ENCODE measurements around the gene TPST1. TPM values are rescaled to one million over a fixed set of nuclear protein-coding genes. Genes with fewer than 3 reads are reported as not detected.
"Not testable (repeated sequence)": the region's sequence is repeated elsewhere in the genome, so short reads cannot be mapped to it uniquely, and the experiment has no call there.

Gene TPST1
- total RNA-seq, 1 experiment from 2014 or later, result 14.9 TPM

- ChIA-PET POLR2A (ENCODE audit: unreplicated experiment) (no interaction called here), CTCF (no interaction called here)
- Histone ChIP-seq H3K4me2 (no peak overlapping the region), H3K27me3 (ENCODE audit: insufficient read depth, low read depth) (no peaks in the 10 kb centered on the region), H3K9me2 (ENCODE audit: insufficient read depth) (no peaks in the 10 kb centered on the region), H3K9me3 (ENCODE audit: insufficient read depth, low read depth) (no peaks in the 10 kb centered on the region), H3K4me3 (no peak overlapping the region), H3K4me1 (replicated peaks; ENCODE audit: insufficient read depth) (peaks cover 8% of the 10 kb centered on the region; the same call in 1 of the 2 replicates), H3K27ac (peak overlapping the region; percentile 57), H3K36me3 (ENCODE audit: low read depth) (no peaks in the 10 kb centered on the region), H3K79me2 (ENCODE audit: low read depth) (no peaks in the 10 kb centered on the region), H4K20me1 (ENCODE audit: insufficient read depth) (no peaks in the 10 kb centered on the region), H2AFZ (no peak overlapping the region), H3F3A (ENCODE audit: insufficient read depth, low read depth) (no peaks in the 10 kb centered on the region)
- BruUV-seq (replicated peaks), result no TSS peak
- TF ChIP-seq EZH2 (IDR thresholded peaks at IDR 0.05; ENCODE audit: low read depth), result no peak
- TF ChIP-seq CTCF (conservative IDR thresholded peaks at IDR 0.05), result no peak
- intact Hi-C loops (cut with micrococcal nuclease; ENCODE audit: unreplicated experiment), result no loop called here
- DNase-seq, result no peak
These were observed 175.2 kb downstream of the TPST1 start for GRCh38 chr7:66380272-66380888.

GRCh38 chr7:66382182-66382923, 177.2 kb downstream of the TPST1 start:
- intact Hi-C loops (cut with micrococcal nuclease; ENCODE audit: unreplicated experiment); H3K9me3 ChIP-seq (ENCODE audit: insufficient read depth, low read depth); POLR2A ChIA-PET (ENCODE audit: unreplicated experiment); CTCF ChIA-PET; H3K4me2 ChIP-seq; H3K9me2 ChIP-seq (ENCODE audit: insufficient read depth); H3F3A ChIP-seq (ENCODE audit: insufficient read depth, low read depth); DNase-seq; H3K27me3 ChIP-seq (ENCODE audit: insufficient read depth, low read depth); H3K79me2 ChIP-seq (ENCODE audit: low read depth); H2AFZ ChIP-seq; BruUV-seq (replicated peaks); H3K27ac ChIP-seq; H3K4me3 ChIP-seq; H3K4me1 ChIP-seq (replicated peaks; ENCODE audit: insufficient read depth); H4K20me1 ChIP-seq (ENCODE audit: insufficient read depth); H3K36me3 ChIP-seq (ENCODE audit: low read depth): not testable (repeated sequence)

GRCh38 chr7:66385191-66385905, 180.2 kb downstream of the TPST1 start:
- intact Hi-C loops (cut with micrococcal nuclease; ENCODE audit: unreplicated experiment); H3K9me2 ChIP-seq (ENCODE audit: insufficient read depth); CTCF ChIA-PET; BruUV-seq (replicated peaks); POLR2A ChIA-PET (ENCODE audit: unreplicated experiment); H3K36me3 ChIP-seq (ENCODE audit: low read depth); H3K4me2 ChIP-seq; H3K79me2 ChIP-seq (ENCODE audit: low read depth); H2AFZ ChIP-seq; H3K4me1 ChIP-seq (replicated peaks; ENCODE audit: insufficient read depth); H4K20me1 ChIP-seq (ENCODE audit: insufficient read depth); H3K27ac ChIP-seq; DNase-seq; H3K4me3 ChIP-seq; H3K27me3 ChIP-seq (ENCODE audit: insufficient read depth, low read depth); H3K9me3 ChIP-seq (ENCODE audit: insufficient read depth, low read depth); H3F3A ChIP-seq (ENCODE audit: insufficient read depth, low read depth): not testable (repeated sequence)

GRCh38 chr7:66395128-66395571, 190.0 kb downstream of the TPST1 start:
- H3K4me3 ChIP-seq; H3K9me3 ChIP-seq (ENCODE audit: insufficient read depth, low read depth); H3K79me2 ChIP-seq (ENCODE audit: low read depth); H3F3A ChIP-seq (ENCODE audit: insufficient read depth, low read depth); H3K27me3 ChIP-seq (ENCODE audit: insufficient read depth, low read depth); H3K36me3 ChIP-seq (ENCODE audit: low read depth); BruUV-seq (replicated peaks); POLR2A ChIA-PET (ENCODE audit: unreplicated experiment); H4K20me1 ChIP-seq (ENCODE audit: insufficient read depth); H2AFZ ChIP-seq; H3K9me2 ChIP-seq (ENCODE audit: insufficient read depth); intact Hi-C loops (cut with micrococcal nuclease; ENCODE audit: unreplicated experiment); CTCF ChIA-PET: not testable (repeated sequence)
- H3K27ac ChIP-seq, result peak overlapping the region; percentile 25; the same call in 1 of the 2 replicates
- peak in 1 of 2 experiments; percentile 62 for DNase-seq
- peaks cover 10% of the 10 kb centered on the region for H3K4me1 ChIP-seq (replicated peaks; ENCODE audit: insufficient read depth)
- 0 out of 2 replicates have a peak overlapping the region, but pooled peaks have one; percentile 13 for H3K4me2 ChIP-seq

GRCh38 chr7:66396052-66396451, 190.9 kb downstream of the TPST1 start:
- H2AFZ ChIP-seq; H3F3A ChIP-seq (ENCODE audit: insufficient read depth, low read depth); BruUV-seq (replicated peaks); H3K79me2 ChIP-seq (ENCODE audit: low read depth); H3K4me3 ChIP-seq; H3K4me2 ChIP-seq; H3K36me3 ChIP-seq (ENCODE audit: low read depth); H3K9me2 ChIP-seq (ENCODE audit: insufficient read depth); H3K9me3 ChIP-seq (ENCODE audit: insufficient read depth, low read depth); H4K20me1 ChIP-seq (ENCODE audit: insufficient read depth); intact Hi-C loops (cut with micrococcal nuclease; ENCODE audit: unreplicated experiment); DNase-seq; H3K27ac ChIP-seq; CTCF ChIA-PET; H3K27me3 ChIP-seq (ENCODE audit: insufficient read depth, low read depth): not testable (repeated sequence)
- POLR2A ChIA-PET (ENCODE audit: unreplicated experiment), result interaction anchor here (0.6 kb wide), 1 partner anchor 352 kb away, joined by 3 read pairs; no protein-coding TSS in a partner anchor
- H3K4me1 ChIP-seq (replicated peaks; ENCODE audit: insufficient read depth), result peaks cover 10% of the 10 kb centered on the region

GRCh38 chr7:66398841-66399240, 193.7 kb downstream of the TPST1 start:
- H2AFZ ChIP-seq; H3K27ac ChIP-seq; POLR2A ChIA-PET (ENCODE audit: unreplicated experiment); H3K4me2 ChIP-seq; H3K79me2 ChIP-seq (ENCODE audit: low read depth); CTCF ChIA-PET; H3K36me3 ChIP-seq (ENCODE audit: low read depth); intact Hi-C loops (cut with micrococcal nuclease; ENCODE audit: unreplicated experiment); H3K9me2 ChIP-seq (ENCODE audit: insufficient read depth); H4K20me1 ChIP-seq (ENCODE audit: insufficient read depth); H3K4me3 ChIP-seq; DNase-seq; BruUV-seq (replicated peaks); H3K9me3 ChIP-seq (ENCODE audit: insufficient read depth, low read depth); H3K27me3 ChIP-seq (ENCODE audit: insufficient read depth, low read depth); H3F3A ChIP-seq (ENCODE audit: insufficient read depth, low read depth): not testable (repeated sequence)
- H3K4me1 ChIP-seq (replicated peaks; ENCODE audit: insufficient read depth), result peaks cover 10% of the 10 kb centered on the region

Data from PC-9 (cell line).